Gastrocnemius medialis (tissue), 4 donors: ENCODE results near the gene MUS81. TPM values are rescaled to one million over a fixed set of nuclear protein-coding genes. Genes with fewer than 3 reads are reported as not detected.

Source experiments
- ATAC-seq, 2 donors: fragments of 150-250 bp; one replicate each; pipeline ENCODE4 v1.9.1; 2016
- DNase-seq, 2 donors: peaks; one replicate each; pipeline ENCODE4 v3.0.0-alpha.2; 2019
- H3K27ac ChIP-seq, 4 donors: fragments of 200-600 bp; sonication (generic); 1 replicate in 1 of 4; 2 replicates in 3 of 4; pipeline ENCODE4 v1.5.1; 2016 to 2018; ENCODE audit warnings: mild to moderate bottlenecking in 2 of 4, moderate library complexity in 1 of 4
- H3K27me3 ChIP-seq, 3 donors: fragments of 200-600 bp; sonication (generic) in 2 of 3; 1 replicate in 1 of 3; 2 replicates in 2 of 3; pipeline versions ENCODE4 v1.5.1 to v1.6.0; 2016 to 2019; ENCODE audit warnings: mild to moderate bottlenecking in 1 of 3, moderate library complexity in 1 of 3
- H3K36me3 ChIP-seq, 2 donors: fragments of 200-600 bp; sonication (generic) in 1 of 2; one replicate each; pipeline ENCODE4 v1.5.1; 2017 to 2018
- H3K4me1 ChIP-seq, 2 donors: fragments of 200-600 bp; sonication (generic) in 1 of 2; one replicate each; pipeline ENCODE4 v1.5.1; 2016 to 2017; ENCODE audit warnings: mild to moderate bottlenecking in 2 of 2
- H3K4me3 ChIP-seq, 4 donors: fragments of 200-600 bp; sonication (generic) in 3 of 4; 1 replicate in 1 of 4; 2 replicates in 3 of 4; pipeline ENCODE4 v1.5.1; 2016 to 2019; ENCODE audit warnings: mild to moderate bottlenecking in 2 of 4
- H3K9me3 ChIP-seq, 3 donors: fragments of 200-600 bp; sonication (generic) in 2 of 3; 1 replicate in 1 of 3; 2 replicates in 2 of 3; pipeline ENCODE4 v1.5.1; 2016 to 2019
- CTCF ChIP-seq, 5 experiments: fragments of 450-650 bp in 3 of 5; fragments of 200-600 bp in 2 of 5; sonication (generic) in 2 of 5; IDR thresholded peaks in 4 of 5; conservative IDR thresholded peaks in 1 of 5; 1 replicate in 4 of 5; 2 replicates in 1 of 5; pipeline ENCODE4 v1.5.1; 2016 to 2019; ENCODE audit warnings: antibody characterized with exemption in 5 of 5, mild to moderate bottlenecking in 3 of 5, moderate library complexity in 3 of 5
- POLR2A ChIP-seq, 2 donors: fragments of 450-650 bp; IDR thresholded peaks; one replicate each; pipeline ENCODE4 v1.6.1; 2017; ENCODE audit warnings: antibody characterized with exemption in 2 of 2, mild to moderate bottlenecking in 2 of 2, moderate library complexity in 2 of 2
- in situ Hi-C, 4 donors: fragments of 200-750 bp; cut with MboI; loops; one replicate each; pipeline versions ENCODE4 v1.15.0 to v1.8.0; 2017; ENCODE audit warnings: low sequenced_read_pairs in 4 of 4
- intact Hi-C: fragments of 100-400 bp; cut with DNase I; formaldehyde crosslinking; loops from one replicate; pipeline ENCODE4 v1.15.1; 2023; ENCODE audit warnings: low total_unique reads
- total RNA-seq, 4 donors: library from RNA; depleted of rRNA; stranded (reverse); fragments of >200 nt; gene quantifications; one replicate each; pipeline versions ENCODE4 v1.1.0 to v1.2.3, GENCODE V29; 2016

MUS81 gene
- total RNA-seq, 4 donors from 2014 or later, result 26.4 to 44.9 (median 34.8) TPM

- no peak overlapping the region for H3K4me3 ChIP-seq
- intact Hi-C loops, result no loop called here
- H3K4me1 ChIP-seq, result peaks cover 22 to 23% of the 10 kb centered on the region in 2 donors
- H3K36me3 ChIP-seq, result peaks cover 0 to 55% of the 10 kb centered on the region in 2 donors
- ATAC-seq (no peak), DNase-seq (peak in 1 of 2 donors; percentile 13)
- peak overlapping the region in 2 of 4 donors; percentile 11 to 96 for H3K27ac ChIP-seq
- no peaks in the 10 kb centered on the region for H3K27me3 ChIP-seq
- TF ChIP-seq POLR2A (IDR thresholded peaks at IDR 0.05) (no peak), CTCF (IDR thresholded peaks at IDR 0.05 in 4 of 5, conservative IDR thresholded peaks at IDR 0.05 in 1 of 5) (no peak)
- in situ Hi-C loops, result no loop called here
- H3K9me3 ChIP-seq, result no peaks in the 10 kb centered on the region
Measured at GRCh38 chr11:65862191-65862735, 2.0 kb downstream of the MUS81 start.

- H3K36me3 ChIP-seq, result peaks cover 0 to 55% of the 10 kb centered on the region in 2 donors
- no peak overlapping the region for H3K4me3 ChIP-seq
- in situ Hi-C loops, result no loop called here
- intact Hi-C loops, result no loop called here
- no peak overlapping the region for H3K27ac ChIP-seq
- TF ChIP-seq POLR2A (IDR thresholded peaks at IDR 0.05) (no peak), CTCF (IDR thresholded peaks at IDR 0.05 in 4 of 5, conservative IDR thresholded peaks at IDR 0.05 in 1 of 5) (no peak)
- H3K27me3 ChIP-seq, result no peaks in the 10 kb centered on the region
- no peaks in the 10 kb centered on the region for H3K9me3 ChIP-seq
- peaks cover 22 to 23% of the 10 kb centered on the region in 2 donors for H3K4me1 ChIP-seq
- ATAC-seq (no peak), DNase-seq (peak in 1 of 2 donors; percentile 14)
Measured at GRCh38 chr11:65862941-65863888, 3.0 kb downstream of the MUS81 start.

GRCh38 chr11:65863889-65864705 is 3.9 kb downstream of the MUS81 start:
- no peak overlapping the region for H3K4me3 ChIP-seq

More at GRCh38 chr11:65863889-65864705, 3.9 kb downstream of the MUS81 start:
- intact Hi-C loops, result no loop called here
- in situ Hi-C loops, result no loop called here
- DNase-seq (no peak), ATAC-seq (no peak)
- no peaks in the 10 kb centered on the region for H3K9me3 ChIP-seq
- peaks cover 15 to 16% of the 10 kb centered on the region in 2 donors for H3K4me1 ChIP-seq
- TF ChIP-seq CTCF (IDR thresholded peaks at IDR 0.05 in 4 of 5, conservative IDR thresholded peaks at IDR 0.05 in 1 of 5), result no peak
- no peak for TF ChIP-seq POLR2A (IDR thresholded peaks at IDR 0.05)
- no peaks in the 10 kb centered on the region for H3K27me3 ChIP-seq
- H3K27ac ChIP-seq, result no peak overlapping the region
- H3K36me3 ChIP-seq, result peaks cover 0 to 55% of the 10 kb centered on the region in 2 donors
